ENCODE measurements around the gene NCR2. TPM values are rescaled to one million over a fixed set of nuclear protein-coding genes. Genes with fewer than 3 reads are reported as not detected.

NCR2 gene
- total and polyA plus RNA-seq, 2 experiments from 2014 or later, result not detected

- WGBS (ENCODE audit: low lambda C conversion rate, missing lambda C conversion rate), result 51% methylated on average over 6 of the region's 6 CpGs
- no peak overlapping the region for H3K4me3 ChIP-seq
- no peaks in the 10 kb centered on the region for H4K20me1 ChIP-seq (ENCODE audit: insufficient read depth, poor library complexity, severe bottlenecking)
- H3K4me2 ChIP-seq, result no peak overlapping the region
- H3K4me1 ChIP-seq (ENCODE audit: insufficient read depth), result peaks cover 46% of the 10 kb centered on the region
- H2AFZ ChIP-seq, result no peak overlapping the region
- no peaks in the 10 kb centered on the region for H3K79me2 ChIP-seq
- H3K9me2 ChIP-seq (replicated peaks; ENCODE audit: insufficient read depth), result no peaks in the 10 kb centered on the region
- no peak for DNase-seq (ENCODE audit: low spot score)
- no peaks in the 10 kb centered on the region for H3K36me3 ChIP-seq (replicated peaks; ENCODE audit: insufficient read depth, low read depth)
- TF ChIP-seq CTCF (IDR thresholded peaks at IDR 0.05; ENCODE audit: poor library complexity), result no peak
- TF ChIP-seq EZH2 (IDR thresholded peaks at IDR 0.05; ENCODE audit: borderline replicate concordance), result no peak
- TF ChIP-seq EZH2phosphoT487 (IDR thresholded peaks at IDR 0.05; ENCODE audit: low read depth, severe bottlenecking, unreplicated experiment), result no peak
- peaks cover 67% of the 10 kb centered on the region for H3K27me3 ChIP-seq
- no peaks in the 10 kb centered on the region for H3K9me3 ChIP-seq (ENCODE audit: low read depth)
- no peak overlapping the region for H3K27ac ChIP-seq
These were observed 35.2 kb downstream of the NCR2 start for GRCh38 chr6:41370488-41371111.

- H3K4me3 ChIP-seq, result no peak overlapping the region
- DNase-seq (ENCODE audit: low spot score), result peak; percentile 84
- no peaks in the 10 kb centered on the region for H3K79me2 ChIP-seq
- peaks cover 70% of the 10 kb centered on the region for H3K27me3 ChIP-seq
- peaks cover 49% of the 10 kb centered on the region for H3K4me1 ChIP-seq (ENCODE audit: insufficient read depth)
- no peak for TF ChIP-seq EZH2 (IDR thresholded peaks at IDR 0.05; ENCODE audit: borderline replicate concordance)
- TF ChIP-seq CTCF (IDR thresholded peaks at IDR 0.05; ENCODE audit: poor library complexity), result peak; percentile 48
- no peak for TF ChIP-seq EZH2phosphoT487 (IDR thresholded peaks at IDR 0.05; ENCODE audit: low read depth, severe bottlenecking, unreplicated experiment)
- H3K9me3 ChIP-seq (ENCODE audit: low read depth), result no peaks in the 10 kb centered on the region
- H4K20me1 ChIP-seq (ENCODE audit: insufficient read depth, poor library complexity, severe bottlenecking), result no peaks in the 10 kb centered on the region
- WGBS (ENCODE audit: low lambda C conversion rate, missing lambda C conversion rate), result 4% methylated on average over 39 of the region's 39 CpGs
- no peaks in the 10 kb centered on the region for H3K36me3 ChIP-seq (replicated peaks; ENCODE audit: insufficient read depth, low read depth)
- peak overlapping the region; percentile 79 for H2AFZ ChIP-seq
- peak overlapping the region; percentile 92 for H3K4me2 ChIP-seq
- no peak overlapping the region for H3K27ac ChIP-seq
- no peaks in the 10 kb centered on the region for H3K9me2 ChIP-seq (replicated peaks; ENCODE audit: insufficient read depth)
These were observed 36.1 kb downstream of the NCR2 start for GRCh38 chr6:41371461-41371991.

- peak overlapping the region; percentile 92 for H3K4me2 ChIP-seq
- 7% methylated on average over 32 of the region's 42 CpGs for WGBS (ENCODE audit: low lambda C conversion rate, missing lambda C conversion rate)
- TF ChIP-seq CTCF (IDR thresholded peaks at IDR 0.05; ENCODE audit: poor library complexity), result no peak
- no peak for TF ChIP-seq EZH2phosphoT487 (IDR thresholded peaks at IDR 0.05; ENCODE audit: low read depth, severe bottlenecking, unreplicated experiment)
- no peak for TF ChIP-seq EZH2 (IDR thresholded peaks at IDR 0.05; ENCODE audit: borderline replicate concordance)
- H2AFZ ChIP-seq, result peak overlapping the region; percentile 79
- H3K9me3 ChIP-seq (ENCODE audit: low read depth), result no peaks in the 10 kb centered on the region
- H3K27me3 ChIP-seq, result peaks cover 74% of the 10 kb centered on the region
- no peaks in the 10 kb centered on the region for H3K36me3 ChIP-seq (replicated peaks; ENCODE audit: insufficient read depth, low read depth)
- H3K27ac ChIP-seq, result no peak overlapping the region
- H3K79me2 ChIP-seq, result no peaks in the 10 kb centered on the region
- peak; percentile 35 for DNase-seq (ENCODE audit: low spot score)
- peaks cover 49% of the 10 kb centered on the region for H3K4me1 ChIP-seq (ENCODE audit: insufficient read depth)
- no peaks in the 10 kb centered on the region for H3K9me2 ChIP-seq (replicated peaks; ENCODE audit: insufficient read depth)
- no peak overlapping the region for H3K4me3 ChIP-seq
- no peaks in the 10 kb centered on the region for H4K20me1 ChIP-seq (ENCODE audit: insufficient read depth, poor library complexity, severe bottlenecking)
These were observed 36.8 kb downstream of the NCR2 start for GRCh38 chr6:41371992-41372831.

All from hepatocyte (in vitro differentiated cells).